ENCODE measurements around the gene SKOR1. TPM values are rescaled to one million over a fixed set of nuclear protein-coding genes. Genes with fewer than 3 reads are reported as not detected.

Gene SKOR1
- total and polyA plus RNA-seq, 2 donors = 0.14 to 0.46 TPM

GRCh38 chr15:67790610-67791319 lies 34.5 kb upstream of the SKOR1 start:
- Histone ChIP-seq H3K27ac (ENCODE audit: low read depth in 1 of 2, low read length in 1 of 2) (no peak overlapping the region), H3K4me3 (ENCODE audit: low read length in 2 of 2) (no peak overlapping the region), H3K27me3 (ENCODE audit: control insufficient read depth in 2 of 2, insufficient read depth in 1 of 2, low read length in 1 of 2) (no peaks in the 10 kb centered on the region), H3K9me3 (ENCODE audit: control insufficient read depth in 2 of 2, insufficient read depth in 1 of 2, low read length in 1 of 2) (no peaks in the 10 kb centered on the region), H3K4me1 (ENCODE audit: control insufficient read depth in 2 of 2, insufficient read depth in 2 of 2, low read length in 2 of 2) (peaks cover 19 to 38% of the 10 kb centered on the region in 2 donors), H3K36me3 (ENCODE audit: control insufficient read depth in 2 of 2, insufficient read depth in 2 of 2, low read length in 1 of 2) (peaks cover 0 to 2% of the 10 kb centered on the region in 2 donors)
- peak in 1 of 9 donors; percentile 9 for DNase-seq (ENCODE audit: low read depth in 6 of 9, low spot score in 9 of 9)
- WGBS = 98% methylated on average over 3 of the region's 3 CpGs

DNA sequence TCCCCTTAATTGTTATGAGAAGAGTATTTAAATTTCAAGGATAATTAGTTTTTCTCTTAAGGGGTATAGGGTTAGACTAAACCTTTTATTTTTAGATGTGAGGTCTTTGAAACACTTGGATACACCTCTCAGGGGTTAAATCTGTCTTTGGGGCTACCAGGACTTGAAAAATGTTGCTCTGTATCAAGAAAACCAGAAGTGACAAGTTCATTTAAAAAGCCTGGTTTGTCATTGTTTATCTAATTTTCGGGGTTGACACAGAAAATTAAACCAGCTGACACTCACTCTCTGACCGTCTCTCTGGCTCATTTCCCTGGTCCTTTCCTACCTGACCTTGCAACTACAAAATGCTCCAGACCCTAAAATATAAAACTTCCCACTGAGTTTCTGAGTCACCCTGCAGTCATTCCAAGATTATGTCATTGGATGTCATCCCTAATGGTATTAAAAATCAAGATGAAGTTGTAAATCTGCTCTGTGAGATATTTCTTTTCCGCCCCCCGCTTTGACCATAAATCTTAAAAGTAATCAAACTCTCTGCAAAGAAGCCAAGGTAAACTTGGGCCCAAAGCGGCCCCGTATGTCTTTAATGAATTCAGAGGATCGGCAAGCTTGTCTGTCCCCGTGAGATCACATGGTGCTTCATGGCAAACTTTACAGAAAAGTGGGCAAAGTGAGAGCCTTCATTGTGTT lies 32.9 kb upstream of the SKOR1 start:
- WGBS = 95% methylated on average over 8 of the region's 8 CpGs
- Histone ChIP-seq H3K4me3 (ENCODE audit: low read length in 2 of 2) (no peak overlapping the region), H3K4me1 (ENCODE audit: control insufficient read depth in 2 of 2, insufficient read depth in 2 of 2, low read length in 2 of 2) (peaks cover 18 to 32% of the 10 kb centered on the region in 2 donors), H3K9me3 (ENCODE audit: control insufficient read depth in 2 of 2, insufficient read depth in 1 of 2, low read length in 1 of 2) (no peaks in the 10 kb centered on the region), H3K36me3 (ENCODE audit: control insufficient read depth in 2 of 2, insufficient read depth in 2 of 2, low read length in 1 of 2) (peaks cover 2 to 3% of the 10 kb centered on the region in 2 donors), H3K27me3 (ENCODE audit: control insufficient read depth in 2 of 2, insufficient read depth in 1 of 2, low read length in 1 of 2) (no peaks in the 10 kb centered on the region), H3K27ac (ENCODE audit: low read depth in 1 of 2, low read length in 1 of 2) (no peak overlapping the region)
- no peak for DNase-seq (ENCODE audit: low read depth in 6 of 9, low spot score in 9 of 9)

- Histone ChIP-seq H3K4me3 (ENCODE audit: low read length in 2 of 2) (no peak overlapping the region), H3K9me3 (ENCODE audit: control insufficient read depth in 2 of 2, insufficient read depth in 1 of 2, low read length in 1 of 2) (no peaks in the 10 kb centered on the region), H3K27me3 (ENCODE audit: control insufficient read depth in 2 of 2, insufficient read depth in 1 of 2, low read length in 1 of 2) (no peaks in the 10 kb centered on the region), H3K27ac (ENCODE audit: low read depth in 1 of 2, low read length in 1 of 2) (no peak overlapping the region), H3K36me3 (ENCODE audit: control insufficient read depth in 2 of 2, insufficient read depth in 2 of 2, low read length in 1 of 2) (peaks cover 6 to 9% of the 10 kb centered on the region in 2 donors), H3K4me1 (ENCODE audit: control insufficient read depth in 2 of 2, insufficient read depth in 2 of 2, low read length in 2 of 2) (peaks cover 23 to 32% of the 10 kb centered on the region in 2 donors)
- peak in 2 of 9 donors; percentile 12 to 28 for DNase-seq (ENCODE audit: low read depth in 6 of 9, low spot score in 9 of 9)
- 52% methylated on average over 4 of the region's 4 CpGs for WGBS
Measured at GRCh38 chr15:67794832-67795574, 30.3 kb upstream of the SKOR1 start.

DNA sequence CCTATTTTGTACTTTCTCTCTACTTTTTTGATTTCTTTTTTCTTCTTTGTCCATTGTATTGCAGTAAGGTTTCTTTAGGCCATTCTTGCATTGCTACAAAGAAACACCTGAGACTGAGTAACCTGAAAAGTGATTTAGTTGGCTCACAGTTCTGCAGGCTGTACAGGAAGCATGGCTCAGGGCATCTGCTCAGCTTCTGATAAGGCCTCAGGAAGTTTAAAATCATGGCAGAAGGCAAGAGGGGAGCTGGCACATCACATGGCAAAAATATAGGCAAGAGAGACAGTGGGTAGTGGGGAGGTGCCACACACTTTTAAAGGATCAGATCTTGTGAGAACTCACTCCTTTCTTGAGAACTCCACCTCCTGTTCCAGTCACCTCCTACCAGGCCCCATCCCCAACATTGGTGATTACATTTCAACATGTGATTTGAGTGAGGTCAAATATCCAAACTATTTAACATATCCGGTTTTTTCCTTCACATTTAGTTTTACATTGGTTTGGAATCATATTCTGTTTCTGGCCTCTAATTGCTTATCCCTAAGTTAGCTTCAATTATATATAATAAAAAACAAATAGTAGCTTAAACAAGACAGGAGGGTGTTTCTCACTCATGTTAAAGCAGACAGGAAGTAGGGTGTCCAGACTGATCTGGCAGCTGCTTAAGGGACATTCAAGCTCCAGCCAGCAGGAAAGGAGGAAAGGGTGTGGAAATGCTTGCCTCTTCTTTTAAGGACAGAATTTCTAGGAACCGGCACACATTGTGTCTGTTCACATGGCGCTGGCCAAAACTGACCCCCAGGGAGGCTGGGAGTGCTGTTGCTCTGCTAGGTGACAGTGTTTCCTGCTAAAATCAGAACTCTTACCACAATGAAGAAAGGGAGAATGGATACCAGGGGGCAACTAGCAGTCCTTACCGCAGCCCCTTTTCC lies 28.8 kb upstream of the SKOR1 start:
- peaks cover 16 to 19% of the 10 kb centered on the region in 2 donors for H3K4me1 ChIP-seq (ENCODE audit: control insufficient read depth in 2 of 2, insufficient read depth in 2 of 2, low read length in 2 of 2)

GRCh38 chr15:67799801-67800205 lies 25.5 kb upstream of the SKOR1 start:
- H3K9me3 ChIP-seq (ENCODE audit: control insufficient read depth in 2 of 2, insufficient read depth in 1 of 2, low read length in 1 of 2) = no peaks in the 10 kb centered on the region
- peaks cover 11 to 22% of the 10 kb centered on the region in 2 donors for H3K4me1 ChIP-seq (ENCODE audit: control insufficient read depth in 2 of 2, insufficient read depth in 2 of 2, low read length in 2 of 2)
- H3K36me3 ChIP-seq (ENCODE audit: control insufficient read depth in 2 of 2, insufficient read depth in 2 of 2, low read length in 1 of 2) = peaks cover 13 to 14% of the 10 kb centered on the region in 2 donors
- 94% methylated on average over 6 of the region's 6 CpGs for WGBS
- DNase-seq (ENCODE audit: low read depth in 6 of 9, low spot score in 9 of 9) = no peak
- H3K4me3 ChIP-seq (ENCODE audit: low read length in 2 of 2) = no peak overlapping the region
- no peak overlapping the region for H3K27ac ChIP-seq (ENCODE audit: low read depth in 1 of 2, low read length in 1 of 2)
- H3K27me3 ChIP-seq (ENCODE audit: control insufficient read depth in 2 of 2, insufficient read depth in 1 of 2, low read length in 1 of 2) = no peaks in the 10 kb centered on the region

More for the DNA sequence above, 28.8 kb upstream of the SKOR1 start:
- no peak overlapping the region for H3K27ac ChIP-seq (ENCODE audit: low read depth in 1 of 2, low read length in 1 of 2)
- peaks cover 6 to 13% of the 10 kb centered on the region in 2 donors for H3K36me3 ChIP-seq (ENCODE audit: control insufficient read depth in 2 of 2, insufficient read depth in 2 of 2, low read length in 1 of 2)
- 90% methylated on average over 4 of the region's 4 CpGs for WGBS
- no peak overlapping the region for H3K4me3 ChIP-seq (ENCODE audit: low read length in 2 of 2)
- no peaks in the 10 kb centered on the region for H3K27me3 ChIP-seq (ENCODE audit: control insufficient read depth in 2 of 2, insufficient read depth in 1 of 2, low read length in 1 of 2)
- DNase-seq (ENCODE audit: low read depth in 6 of 9, low spot score in 9 of 9) = no peak
- no peaks in the 10 kb centered on the region for H3K9me3 ChIP-seq (ENCODE audit: control insufficient read depth in 2 of 2, insufficient read depth in 1 of 2, low read length in 1 of 2)

GRCh38 chr15:67801142-67801541 lies 24.2 kb upstream of the SKOR1 start:
- no peaks in the 10 kb centered on the region for H3K27me3 ChIP-seq (ENCODE audit: control insufficient read depth in 2 of 2, insufficient read depth in 1 of 2, low read length in 1 of 2)
- no peaks in the 10 kb centered on the region for H3K9me3 ChIP-seq (ENCODE audit: control insufficient read depth in 2 of 2, insufficient read depth in 1 of 2, low read length in 1 of 2)
- WGBS = 97% methylated on average over 2 of the region's 2 CpGs
- no peak overlapping the region for H3K4me3 ChIP-seq (ENCODE audit: low read length in 2 of 2)
- no peak overlapping the region for H3K27ac ChIP-seq (ENCODE audit: low read depth in 1 of 2, low read length in 1 of 2)
- H3K4me1 ChIP-seq (ENCODE audit: control insufficient read depth in 2 of 2, insufficient read depth in 2 of 2, low read length in 2 of 2) = peaks cover 16 to 34% of the 10 kb centered on the region in 2 donors
- DNase-seq (ENCODE audit: low read depth in 6 of 9, low spot score in 9 of 9) = no peak
- H3K36me3 ChIP-seq (ENCODE audit: control insufficient read depth in 2 of 2, insufficient read depth in 2 of 2, low read length in 1 of 2) = peaks cover 15 to 16% of the 10 kb centered on the region in 2 donors

DNA sequence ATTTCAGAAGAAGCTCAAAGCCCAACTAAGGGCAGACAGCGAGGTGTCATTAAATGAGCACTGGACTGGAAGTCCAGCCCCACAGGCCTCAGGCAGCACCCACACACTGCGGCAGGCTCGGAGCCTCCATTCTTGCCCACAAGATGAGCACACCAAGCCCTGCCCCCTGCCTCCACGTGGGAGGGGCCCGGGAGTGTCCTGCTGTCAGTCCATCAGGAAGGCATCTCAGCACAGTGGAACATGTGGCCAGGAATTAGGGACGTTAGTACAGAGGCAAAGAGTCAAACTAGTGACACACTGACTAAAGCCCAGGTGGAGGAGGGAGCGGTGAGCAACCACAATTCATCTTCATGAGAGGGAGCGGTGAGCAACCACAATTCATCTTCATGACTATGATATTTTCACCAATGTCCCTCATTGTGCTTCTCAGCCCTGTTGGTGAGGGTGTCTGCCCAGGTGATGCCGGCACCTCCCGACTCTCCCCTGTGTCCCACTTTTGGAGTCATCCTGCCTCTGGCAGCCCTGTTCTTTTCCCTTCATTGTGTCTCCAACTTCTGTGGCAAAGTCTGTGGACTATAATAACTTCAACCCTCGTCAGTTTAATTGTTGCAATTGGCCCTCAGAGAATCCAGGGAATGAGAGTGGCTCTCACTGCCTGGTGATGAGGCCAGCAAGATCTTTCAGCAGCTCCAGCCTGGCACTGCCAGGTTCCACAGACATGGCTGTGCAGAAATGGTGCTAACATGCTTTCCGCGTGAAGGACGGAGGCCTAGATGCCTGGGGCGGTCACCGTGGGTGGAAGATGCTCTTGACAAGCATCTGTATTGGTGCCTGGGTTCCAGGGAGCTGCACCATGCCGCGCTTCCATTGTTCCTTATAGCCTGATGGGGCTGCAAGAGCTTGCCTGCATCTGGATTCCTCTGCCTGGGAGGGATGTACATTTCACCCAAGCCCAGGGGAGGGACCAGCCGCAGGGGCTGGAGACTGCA lies 23.1 kb upstream of the SKOR1 start:
- H3K4me1 ChIP-seq (ENCODE audit: control insufficient read depth in 2 of 2, insufficient read depth in 2 of 2, low read length in 2 of 2) = peaks cover 10 to 29% of the 10 kb centered on the region in 2 donors
- 92% methylated on average over 19 of the region's 19 CpGs for WGBS
- DNase-seq (ENCODE audit: low read depth in 6 of 9, low spot score in 9 of 9) = no peak
- H3K36me3 ChIP-seq (ENCODE audit: control insufficient read depth in 2 of 2, insufficient read depth in 2 of 2, low read length in 1 of 2) = peaks cover 21 to 25% of the 10 kb centered on the region in 2 donors
- H3K27me3 ChIP-seq (ENCODE audit: control insufficient read depth in 2 of 2, insufficient read depth in 1 of 2, low read length in 1 of 2) = no peaks in the 10 kb centered on the region
- no peak overlapping the region for H3K27ac ChIP-seq (ENCODE audit: low read depth in 1 of 2, low read length in 1 of 2)
- H3K4me3 ChIP-seq (ENCODE audit: low read length in 2 of 2) = no peak overlapping the region
- H3K9me3 ChIP-seq (ENCODE audit: control insufficient read depth in 2 of 2, insufficient read depth in 1 of 2, low read length in 1 of 2) = no peaks in the 10 kb centered on the region
